CD4-positive, alpha-beta memory T cell (primary cell): Measurements from ENCODE around the gene STK39. TPM values are rescaled to one million over a fixed set of nuclear protein-coding genes. Genes with fewer than 3 reads are reported as not detected.
A peak's percentile ranks its signal among the peaks of the same experiment; 100 is the strongest.

Experiments
- CTCF ChIA-PET: fragments of 350-600 bp; sonication (Branson Sonifier 250); formaldehyde crosslinking; loops from one replicate; lab custom pipeline; 2021; ENCODE audit warnings: inconsistent platforms; ENCODE audit not compliant: partially characterized antibody; lab: Charles Lee
- POLR2A ChIA-PET: fragments of 350-600 bp; sonication (Branson Sonifier 250); formaldehyde crosslinking; loops from one replicate; lab custom pipeline; 2021; ENCODE audit not compliant: partially characterized antibody; lab: Charles Lee
- DNase-seq, 5 donors: peaks; one replicate each; pipeline versions ENCODE4 v3.0.0 to v3.0.0-alpha.2; 2020 to 2022; ENCODE audit warnings: mixed read lengths in 1 of 5
- H3K27ac ChIP-seq: one replicate; pipeline ENCODE4 v1.7.0; 2013; ENCODE audit warnings: low read depth, low read length
- H3K27me3 ChIP-seq: 2 replicates; pipeline ENCODE4 v1.7.0; 2013; ENCODE audit warnings: mild to moderate bottlenecking, low read length, moderate library complexity; ENCODE audit not compliant: insufficient read depth
- H3K36me3 ChIP-seq: 2 replicates; pipeline ENCODE4 v1.7.0; 2013; ENCODE audit warnings: mild to moderate bottlenecking, low read length, moderate library complexity; ENCODE audit not compliant: insufficient read depth
- H3K4me1 ChIP-seq: 2 replicates; pipeline ENCODE4 v1.7.0; 2013; ENCODE audit warnings: mild to moderate bottlenecking, low read length, moderate library complexity; ENCODE audit not compliant: insufficient read depth
- H3K4me3 ChIP-seq, 2 donors: one replicate each; pipeline ENCODE4 v1.7.0; 2013; ENCODE audit warnings: low read length in 2 of 2, mild to moderate bottlenecking in 1 of 2
- H3K9me3 ChIP-seq, 2 donors: one replicate each; pipeline ENCODE4 v1.7.0; 2013; ENCODE audit warnings: low read length in 2 of 2, control low read depth in 1 of 2; ENCODE audit not compliant: control insufficient read depth in 1 of 2
- H3K27ac Mint-ChIP-seq, 7 donors: one replicate each; pipeline ENCODE4 v1.8.0; 2020 to 2021; ENCODE audit warnings: mixed read lengths in 7 of 7, mild to moderate bottlenecking in 6 of 7, inconsistent platforms in 3 of 7, moderate library complexity in 3 of 7
- H3K27me3 Mint-ChIP-seq, 2 donors: one replicate each; pipeline ENCODE4 v1.8.0; 2020 to 2021; ENCODE audit warnings: mixed read lengths in 2 of 2
- H3K36me3 Mint-ChIP-seq, 2 donors: one replicate each; pipeline ENCODE4 v1.8.0; 2020 to 2021; ENCODE audit warnings: mixed read lengths in 2 of 2, inconsistent platforms in 1 of 2, mild to moderate bottlenecking in 1 of 2
- H3K4me1 Mint-ChIP-seq, 4 donors: one replicate each; pipeline ENCODE4 v1.8.0; 2020 to 2021; ENCODE audit warnings: mixed read lengths in 4 of 4, mild to moderate bottlenecking in 1 of 4
- H3K4me3 Mint-ChIP-seq, 8 donors: one replicate each; pipeline ENCODE4 v1.8.0; 2020 to 2021; ENCODE audit warnings: mixed read lengths in 8 of 8, mild to moderate bottlenecking in 7 of 8, moderate library complexity in 6 of 8, inconsistent platforms in 3 of 8
- H3K9me3 Mint-ChIP-seq, 8 donors: one replicate each; pipeline ENCODE4 v1.8.0; 2020 to 2021; ENCODE audit warnings: mixed read lengths in 8 of 8, mild to moderate bottlenecking in 5 of 8, inconsistent platforms in 3 of 8, moderate library complexity in 1 of 8
- intact Hi-C: fragments of 100-400 bp; cut with micrococcal nuclease; formaldehyde crosslinking; loops from one replicate; pipeline ENCODE4 v1.15.1; 2023
- polyA plus RNA-seq, 2 donors: library from polyadenylated mRNA; unstranded; fragments of 300-500 nt; fragmentation: Illumina TruSeq; gene quantifications; one replicate each; pipeline ENCODE4 v1.2.3, GENCODE V29; 2021
- total RNA-seq, 2 experiments: library from RNA; stranded (reverse); gene quantifications; one replicate each; pipeline ENCODE4 v1.2.3, GENCODE V29; 2021

The STK39 gene
- total and polyA plus RNA-seq, 4 experiments from 2014 or later: 4.9 to 27.3 (median 18.2) TPM

GRCh38 chr2:167946441-167946841, 301.0 kb downstream of the STK39 start:
- no peaks in the 10 kb centered on the region for H3K27me3 Mint-ChIP-seq
- H3K4me3 Mint-ChIP-seq: no peak overlapping the region
- H3K9me3 Mint-ChIP-seq: peaks cover 0 to 3% (median under 1%) of the 10 kb centered on the region in 8 donors
- peak overlapping the region in 1 of 7 donors; percentile 19 for H3K27ac Mint-ChIP-seq
- no peaks in the 10 kb centered on the region for H3K36me3 Mint-ChIP-seq
- Histone ChIP-seq H3K4me3 (no peak overlapping the region), H3K27ac (no peak overlapping the region), H3K27me3 (no peaks in the 10 kb centered on the region), H3K9me3 (no peaks in the 10 kb centered on the region), H3K4me1 (no peaks in the 10 kb centered on the region), H3K36me3 (no peaks in the 10 kb centered on the region)
- ChIA-PET CTCF (no interaction called here), POLR2A (no interaction called here)
- intact Hi-C loops: no loop called here
- DNase-seq: no peak
- H3K4me1 Mint-ChIP-seq: no peaks in the 10 kb centered on the region

- Mint-ChIP-seq H3K27me3 (no peaks in the 10 kb centered on the region), H3K36me3 (no peaks in the 10 kb centered on the region), H3K27ac (peak overlapping the region in 1 of 7 donors; percentile 12), H3K4me1 (no peaks in the 10 kb centered on the region), H3K4me3 (no peak overlapping the region), H3K9me3 (peaks cover 0 to 3% (median 0%) of the 10 kb centered on the region in 8 donors)
- Histone ChIP-seq H3K36me3 (no peaks in the 10 kb centered on the region), H3K27ac (no peak overlapping the region), H3K4me3 (no peak overlapping the region), H3K27me3 (no peaks in the 10 kb centered on the region), H3K9me3 (no peaks in the 10 kb centered on the region), H3K4me1 (no peaks in the 10 kb centered on the region)
- no peak for DNase-seq
- ChIA-PET POLR2A (no interaction called here), CTCF (interaction anchor here (0.6 kb wide), 1 partner anchor 49 kb away, joined by 3 read pairs; no protein-coding TSS in a partner anchor)
- intact Hi-C loops: no loop called here
Observed at GRCh38 chr2:167945660-167946368, 301.6 kb downstream of the STK39 start.

GRCh38 chr2:167944825-167945659, 302.4 kb downstream of the STK39 start:
- Histone ChIP-seq H3K4me3 (no peak overlapping the region), H3K27me3 (no peaks in the 10 kb centered on the region), H3K27ac (no peak overlapping the region), H3K36me3 (no peaks in the 10 kb centered on the region), H3K4me1 (no peaks in the 10 kb centered on the region), H3K9me3 (no peaks in the 10 kb centered on the region)
- Mint-ChIP-seq H3K27me3 (peaks cover 4 to 6% of the 10 kb centered on the region in 2 donors), H3K9me3 (peaks cover 0 to 3% (median 0%) of the 10 kb centered on the region in 8 donors), H3K36me3 (no peaks in the 10 kb centered on the region), H3K4me1 (no peaks in the 10 kb centered on the region), H3K4me3 (no peak overlapping the region), H3K27ac (no peak overlapping the region)
- ChIA-PET POLR2A (no interaction called here), CTCF (interaction anchor here (0.6 to 1.0 kb wide), 2 partner anchors 48 to 174 kb away, joined by 3 read pairs; no protein-coding TSS in a partner anchor)
- intact Hi-C loops: no loop called here
- no peak for DNase-seq

GRCh38 chr2:167943897-167944296, 303.5 kb downstream of the STK39 start:
- H3K4me1 ChIP-seq: no peaks in the 10 kb centered on the region
- peaks cover 0 to 3% (median 0%) of the 10 kb centered on the region in 8 donors for H3K9me3 Mint-ChIP-seq
- H3K4me3 ChIP-seq: no peak overlapping the region
- H3K4me1 Mint-ChIP-seq: no peaks in the 10 kb centered on the region
- no peak overlapping the region for H3K4me3 Mint-ChIP-seq
- DNase-seq: no peak
- ChIA-PET CTCF (interaction anchor here (0.7 to 1.0 kb wide), 2 partner anchors 175 to 1437 kb away, joined by 3 read pairs; no protein-coding TSS in a partner anchor), POLR2A (no interaction called here)
- no peaks in the 10 kb centered on the region for H3K27me3 ChIP-seq
- H3K36me3 ChIP-seq: no peaks in the 10 kb centered on the region
- H3K36me3 Mint-ChIP-seq: no peaks in the 10 kb centered on the region
- peaks cover 4 to 6% of the 10 kb centered on the region in 2 donors for H3K27me3 Mint-ChIP-seq
- H3K9me3 ChIP-seq: no peaks in the 10 kb centered on the region
- H3K27ac ChIP-seq: no peak overlapping the region
- H3K27ac Mint-ChIP-seq: no peak overlapping the region
- intact Hi-C loops: no loop called here

GRCh38 chr2:167943368-167943767, 304.0 kb downstream of the STK39 start:
- Histone ChIP-seq H3K36me3 (no peaks in the 10 kb centered on the region), H3K4me1 (no peaks in the 10 kb centered on the region), H3K9me3 (no peaks in the 10 kb centered on the region), H3K4me3 (no peak overlapping the region), H3K27me3 (no peaks in the 10 kb centered on the region), H3K27ac (no peak overlapping the region)
- DNase-seq: no peak
- intact Hi-C loops: no loop called here
- peaks cover 0 to 3% (median 0%) of the 10 kb centered on the region in 8 donors for H3K9me3 Mint-ChIP-seq
- peaks cover 4 to 6% of the 10 kb centered on the region in 2 donors for H3K27me3 Mint-ChIP-seq
- POLR2A ChIA-PET: no interaction called here
- no peak overlapping the region for H3K27ac Mint-ChIP-seq
- H3K4me1 Mint-ChIP-seq: no peaks in the 10 kb centered on the region
- no peaks in the 10 kb centered on the region for H3K36me3 Mint-ChIP-seq
- CTCF ChIA-PET: interaction anchor here (0.7 kb wide), 1 partner anchor 1436 kb away, joined by 3 read pairs; no protein-coding TSS in a partner anchor
- no peak overlapping the region for H3K4me3 Mint-ChIP-seq

GRCh38 chr2:167942366-167943081, 304.9 kb downstream of the STK39 start:
- no peaks in the 10 kb centered on the region for H3K27me3 ChIP-seq
- H3K36me3 ChIP-seq: no peaks in the 10 kb centered on the region
- no peak overlapping the region for H3K4me3 Mint-ChIP-seq
- H3K9me3 Mint-ChIP-seq: peaks cover 0 to 3% (median 0%) of the 10 kb centered on the region in 8 donors
- no peak overlapping the region for H3K27ac Mint-ChIP-seq
- H3K4me1 Mint-ChIP-seq: no peaks in the 10 kb centered on the region
- no peaks in the 10 kb centered on the region for H3K36me3 Mint-ChIP-seq
- ChIA-PET POLR2A (no interaction called here), CTCF (no interaction called here)
- no peaks in the 10 kb centered on the region for H3K4me1 ChIP-seq
- H3K27me3 Mint-ChIP-seq: peaks cover 5 to 6% of the 10 kb centered on the region in 2 donors
- no peak overlapping the region for H3K27ac ChIP-seq
- intact Hi-C loops: no loop called here
- H3K9me3 ChIP-seq: no peaks in the 10 kb centered on the region
- no peak for DNase-seq
- H3K4me3 ChIP-seq: no peak overlapping the region

GRCh38 chr2:167941604-167942003, 305.8 kb downstream of the STK39 start:
- peaks cover 6 to 11% of the 10 kb centered on the region in 2 donors for H3K27me3 Mint-ChIP-seq
- Histone ChIP-seq H3K27ac (no peak overlapping the region), H3K4me1 (no peaks in the 10 kb centered on the region), H3K36me3 (no peaks in the 10 kb centered on the region), H3K27me3 (no peaks in the 10 kb centered on the region), H3K4me3 (no peak overlapping the region), H3K9me3 (no peaks in the 10 kb centered on the region)
- POLR2A ChIA-PET: no interaction called here
- H3K4me1 Mint-ChIP-seq: no peaks in the 10 kb centered on the region
- no peak overlapping the region for H3K4me3 Mint-ChIP-seq
- CTCF ChIA-PET: no interaction called here
- H3K36me3 Mint-ChIP-seq: no peaks in the 10 kb centered on the region
- H3K9me3 Mint-ChIP-seq: peaks cover 0 to 3% (median 0%) of the 10 kb centered on the region in 8 donors
- no peak for DNase-seq
- intact Hi-C loops: no loop called here
- no peak overlapping the region for H3K27ac Mint-ChIP-seq
